Right renal cortex interstitium (tissue), 3 donors: ENCODE results near the gene ZFPM1. TPM values are rescaled to one million over a fixed set of nuclear protein-coding genes. Genes with fewer than 3 reads are reported as not detected.

ENCODE experiments used
- DNase-seq, 3 donors: peaks; one replicate each; pipeline ENCODE4 v3.0.0-alpha.2; 2013; ENCODE audit warnings: low read depth in 3 of 3, low spot score in 2 of 3
- polyA plus RNA-seq, 3 donors: library from polyadenylated mRNA; unstranded; fragments of 120-200 nt; gene quantifications; one replicate each; pipeline ENCODE4 v1.2.1, GENCODE V29; 2013; ENCODE audit not compliant: insufficient read length in 3 of 3

Gene ZFPM1
- polyA plus RNA-seq, 3 donors, result 1.6 to 2.2 (median 1.8) TPM

GRCh38 chr16:88447881-88448280, 5.2 kb upstream of the ZFPM1 start:
- no peak for DNase-seq

- no peak for DNase-seq
Observed at GRCh38 chr16:88448461-88449266, 4.4 kb upstream of the ZFPM1 start.

GRCh38 chr16:88449267-88449561, 3.9 kb upstream of the ZFPM1 start:
- no peak for DNase-seq

- DNase-seq, result no peak
Observed at GRCh38 chr16:88451586-88452481, 1.2 kb upstream of the ZFPM1 start.

- peak; percentile 80 to 89 (median 88) for DNase-seq
Observed at GRCh38 chr16:88452482-88453216, 431 bp upstream of the ZFPM1 start.

GRCh38 chr16:88453611-88454522, 787 bp downstream of the ZFPM1 start:
- no peak for DNase-seq

- no peak for DNase-seq
Observed at GRCh38 chr16:88454523-88454947, 1.5 kb downstream of the ZFPM1 start.

GRCh38 chr16:88455610-88456355, 2.7 kb downstream of the ZFPM1 start:
- DNase-seq, result no peak

- no peak for DNase-seq
Observed at GRCh38 chr16:88456356-88457292, 3.5 kb downstream of the ZFPM1 start.

- DNase-seq, result no peak
Observed at GRCh38 chr16:88458039-88458772, 5.1 kb downstream of the ZFPM1 start.

GRCh38 chr16:88458773-88459235, 5.7 kb downstream of the ZFPM1 start:
- DNase-seq, result no peak

GRCh38 chr16:88459366-88460073, 6.4 kb downstream of the ZFPM1 start:
- no peak for DNase-seq

- no peak for DNase-seq
Observed at GRCh38 chr16:88460496-88461330, 7.6 kb downstream of the ZFPM1 start.

GRCh38 chr16:88461331-88462269, 8.5 kb downstream of the ZFPM1 start:
- no peak for DNase-seq

- no peak for DNase-seq
Observed at GRCh38 chr16:88462396-88462795, 9.3 kb downstream of the ZFPM1 start.
